Activated CD8-positive, alpha-beta T cell treated with anti-CD3 and anti-CD28 coated beads for 36 hours (primary cell): ENCODE results near the gene ZNF527. TPM values are rescaled to one million over a fixed set of nuclear protein-coding genes. Genes with fewer than 3 reads are reported as not detected.
A peak's percentile ranks its signal among the peaks of the same experiment; 100 is the strongest.
"Not testable (repeated sequence)": the region's sequence is repeated elsewhere in the genome, so short reads cannot be mapped to it uniquely, and the experiment has no call there.

Source experiments
- ATAC-seq: fragments of 200-7000 bp; cut with Tn5 transposase; one replicate; pipeline ENCODE4 v1.10.0; 2021; ENCODE audit warnings: mild to moderate bottlenecking, moderate library complexity
- CTCF ChIA-PET: fragments of 350-600 bp; sonication (Branson Sonifier 250); formaldehyde crosslinking; loops from one replicate; lab custom pipeline; 2021; ENCODE audit warnings: antibody characterized with exemption; lab: Charles Lee
- POLR2A ChIA-PET: fragments of 350-600 bp; sonication (Branson Sonifier 250); formaldehyde crosslinking; loops from one replicate; lab custom pipeline; 2021; ENCODE audit warnings: antibody characterized with exemption; lab: Charles Lee
- DNase-seq: peaks from one replicate; pipeline ENCODE4 v3.0.0-alpha.2; 2020
- H3K27ac Mint-ChIP-seq: one replicate; pipeline ENCODE4 v1.8.0; 2021; ENCODE audit warnings: mild to moderate bottlenecking, mixed read lengths
- H3K27me3 Mint-ChIP-seq: one replicate; pipeline ENCODE4 v1.8.0; 2021; ENCODE audit warnings: mixed read lengths
- H3K36me3 Mint-ChIP-seq: one replicate; pipeline ENCODE4 v1.8.0; 2021; ENCODE audit warnings: low read depth, mixed read lengths
- H3K4me1 Mint-ChIP-seq: one replicate; pipeline ENCODE4 v1.8.0; 2021; ENCODE audit warnings: low read depth, mixed read lengths
- H3K4me3 Mint-ChIP-seq: one replicate; pipeline ENCODE4 v1.8.0; 2021; ENCODE audit warnings: mild to moderate bottlenecking, moderate library complexity, mixed read lengths
- H3K9me3 Mint-ChIP-seq: one replicate; pipeline ENCODE4 v1.8.0; 2021; ENCODE audit warnings: mixed read lengths
- intact Hi-C: fragments of 100-400 bp; cut with micrococcal nuclease; formaldehyde crosslinking; loops from one replicate; pipeline ENCODE4 v1.10.0; 2022
- total RNA-seq, 2 experiments: library from RNA; stranded (reverse); gene quantifications; one replicate each; pipeline ENCODE4 v1.2.3, GENCODE V29; 2021
- TF ChIP-seq, protein P1 (sequence below): fragments of 200-600 bp; IDR thresholded peaks from one replicate; pipeline ENCODE4 v1.8.0; 2022; ENCODE audit warnings: antibody characterized with exemption, mild to moderate bottlenecking

ZNF527 gene
- total RNA-seq, 2 experiments from 2014 or later: 5.2 to 5.5 TPM

DNA sequence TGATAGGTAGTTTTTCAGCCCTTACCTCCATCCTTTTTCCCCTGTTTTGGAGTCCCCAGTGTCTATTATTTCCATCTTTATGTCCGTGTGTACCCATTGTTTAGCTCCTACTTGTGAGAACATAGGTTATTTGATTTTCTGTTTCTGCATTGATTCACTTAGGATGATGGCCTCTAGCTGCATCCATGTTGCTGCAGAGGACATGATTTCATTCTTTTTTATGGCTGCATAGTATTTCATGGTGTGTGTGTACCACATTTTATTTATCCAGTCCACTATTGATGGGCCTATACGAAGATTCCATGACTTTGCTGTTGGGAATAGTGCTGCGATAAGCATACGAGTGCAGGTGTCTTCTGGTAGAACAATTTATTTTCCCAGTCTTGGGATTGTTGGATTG lies 15.0 kb upstream of the ZNF527 start:
- intact Hi-C loops: no loop called here
- ChIA-PET CTCF (no interaction called here), POLR2A (no interaction called here)
- H3K27ac Mint-ChIP-seq: no peak overlapping the region
- H3K36me3 Mint-ChIP-seq: peaks cover 81% of the 10 kb centered on the region
- TF ChIP-seq, protein P1, sequence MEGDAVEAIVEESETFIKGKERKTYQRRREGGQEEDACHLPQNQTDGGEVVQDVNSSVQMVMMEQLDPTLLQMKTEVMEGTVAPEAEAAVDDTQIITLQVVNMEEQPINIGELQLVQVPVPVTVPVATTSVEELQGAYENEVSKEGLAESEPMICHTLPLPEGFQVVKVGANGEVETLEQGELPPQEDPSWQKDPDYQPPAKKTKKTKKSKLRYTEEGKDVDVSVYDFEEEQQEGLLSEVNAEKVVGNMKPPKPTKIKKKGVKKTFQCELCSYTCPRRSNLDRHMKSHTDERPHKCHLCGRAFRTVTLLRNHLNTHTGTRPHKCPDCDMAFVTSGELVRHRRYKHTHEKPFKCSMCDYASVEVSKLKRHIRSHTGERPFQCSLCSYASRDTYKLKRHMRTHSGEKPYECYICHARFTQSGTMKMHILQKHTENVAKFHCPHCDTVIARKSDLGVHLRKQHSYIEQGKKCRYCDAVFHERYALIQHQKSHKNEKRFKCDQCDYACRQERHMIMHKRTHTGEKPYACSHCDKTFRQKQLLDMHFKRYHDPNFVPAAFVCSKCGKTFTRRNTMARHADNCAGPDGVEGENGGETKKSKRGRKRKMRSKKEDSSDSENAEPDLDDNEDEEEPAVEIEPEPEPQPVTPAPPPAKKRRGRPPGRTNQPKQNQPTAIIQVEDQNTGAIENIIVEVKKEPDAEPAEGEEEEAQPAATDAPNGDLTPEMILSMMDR: no peak
- H3K9me3 Mint-ChIP-seq: peaks cover 19% of the 10 kb centered on the region
- H3K4me3 Mint-ChIP-seq: no peak overlapping the region
- DNase-seq (no peak), ATAC-seq (no peak)
- no peaks in the 10 kb centered on the region for H3K27me3 Mint-ChIP-seq
- H3K4me1 Mint-ChIP-seq: peaks cover 2% of the 10 kb centered on the region

GRCh38 chr19:37361994-37362393 lies 8.9 kb upstream of the ZNF527 start:
- TF ChIP-seq, protein P1: no peak
- DNase-seq (no peak), ATAC-seq (no peak)
- H3K4me1 Mint-ChIP-seq: no peaks in the 10 kb centered on the region
- CTCF ChIA-PET: no interaction called here
- POLR2A ChIA-PET: interaction anchor here (1.4 kb wide), 1 partner anchor 9 kb away, joined by 5 read pairs; the partner anchor contains the start of gene ZNF527
- intact Hi-C loops: no loop called here
- H3K36me3 Mint-ChIP-seq: peaks cover 70% of the 10 kb centered on the region
- H3K27ac Mint-ChIP-seq: no peak overlapping the region
- no peak overlapping the region for H3K4me3 Mint-ChIP-seq
- no peaks in the 10 kb centered on the region for H3K27me3 Mint-ChIP-seq
- H3K9me3 Mint-ChIP-seq: peaks cover 41% of the 10 kb centered on the region

- H3K4me1 Mint-ChIP-seq: no peaks in the 10 kb centered on the region
- no peak overlapping the region for H3K4me3 Mint-ChIP-seq
- TF ChIP-seq, protein P1: no peak
- H3K27me3 Mint-ChIP-seq: no peaks in the 10 kb centered on the region
- ATAC-seq (no peak), DNase-seq (peak; percentile 15)
- H3K27ac Mint-ChIP-seq: no peak overlapping the region
- POLR2A ChIA-PET: no interaction called here
- peaks cover 37% of the 10 kb centered on the region for H3K9me3 Mint-ChIP-seq
- intact Hi-C loops: no loop called here
- peaks cover 62% of the 10 kb centered on the region for H3K36me3 Mint-ChIP-seq
- CTCF ChIA-PET: no interaction called here
Observed at GRCh38 chr19:37362733-37363132, 8.2 kb upstream of the ZNF527 start.

GRCh38 chr19:37370386-37370879 lies 466 bp upstream of the ZNF527 start:
- DNase-seq: peak; percentile 66
- POLR2A ChIA-PET: interaction anchor here (0.6 to 2.1 kb wide), 7 partner anchors 9 to 293 kb away, joined by 3 to 11 read pairs (median 3); partner anchors contain the start of genes ZNF569 and ZNF793
- not testable (repeated sequence) for H3K27me3 Mint-ChIP-seq

DNA sequence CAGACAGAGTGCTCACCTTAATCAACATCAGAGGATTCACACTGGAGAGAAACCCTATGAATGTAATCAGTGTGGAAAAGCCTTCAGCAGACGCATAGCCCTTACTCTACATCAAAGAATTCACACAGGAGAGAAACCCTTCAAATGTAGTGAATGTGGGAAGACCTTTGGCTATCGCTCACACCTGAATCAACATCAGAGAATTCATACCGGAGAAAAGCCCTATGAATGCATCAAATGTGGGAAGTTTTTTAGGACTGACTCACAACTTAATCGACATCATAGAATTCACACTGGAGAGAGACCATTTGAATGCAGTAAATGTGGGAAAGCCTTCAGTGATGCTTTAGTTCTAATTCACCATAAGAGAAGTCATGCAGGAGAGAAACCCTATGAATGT lies 18.3 kb downstream of the ZNF527 start:
- ChIA-PET CTCF (no interaction called here), POLR2A (no interaction called here)
- H3K4me3 Mint-ChIP-seq: no peak overlapping the region
- ATAC-seq: no peak
- intact Hi-C loops: no loop called here
- no peaks in the 10 kb centered on the region for H3K27me3 Mint-ChIP-seq
- H3K9me3 Mint-ChIP-seq: peaks cover 55% of the 10 kb centered on the region
- H3K36me3 Mint-ChIP-seq: peaks cover 69% of the 10 kb centered on the region
- H3K27ac Mint-ChIP-seq: no peak overlapping the region
- DNase-seq: no peak
- TF ChIP-seq, protein P1: no peak
- H3K4me1 Mint-ChIP-seq: no peaks in the 10 kb centered on the region

More at GRCh38 chr19:37370386-37370879, 466 bp upstream of the ZNF527 start:
- Mint-ChIP-seq H3K4me3 (peak overlapping the region; percentile 98), H3K36me3 (peaks cover 11% of the 10 kb centered on the region), H3K9me3 (peaks cover 14% of the 10 kb centered on the region), H3K4me1 (peaks cover 15% of the 10 kb centered on the region), H3K27ac (peak overlapping the region; percentile 96)
- intact Hi-C loops: not testable (repeated sequence)
- ATAC-seq: peak; percentile 50
- CTCF ChIA-PET: interaction anchor here (1.0 kb wide), 1 partner anchor 97 kb away, joined by 3 read pairs; the partner anchor contains the start of gene ZNF569

DNA sequence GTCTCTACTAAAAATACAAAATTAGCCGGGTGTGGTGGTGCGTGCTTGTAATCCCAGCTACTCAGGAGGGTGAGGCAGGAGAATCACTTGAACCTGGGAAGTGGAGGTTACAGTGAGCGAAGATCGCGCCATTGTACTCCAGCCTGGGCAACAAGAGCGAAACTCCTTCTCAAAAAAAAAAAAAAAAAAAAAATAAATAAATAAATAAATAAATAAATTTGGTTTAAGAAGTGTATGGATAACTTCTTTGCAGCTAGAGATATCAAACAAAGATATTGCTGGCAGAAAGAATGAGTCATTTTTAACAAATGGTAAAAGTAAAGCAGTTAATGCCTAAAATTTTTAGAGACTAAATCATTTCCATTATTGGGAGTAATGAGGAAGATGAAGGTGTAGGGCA lies 20.5 kb downstream of the ZNF527 start:
- H3K4me3 Mint-ChIP-seq, CTCF ChIA-PET, H3K27ac Mint-ChIP-seq, DNase-seq, H3K4me1 Mint-ChIP-seq, POLR2A ChIA-PET, H3K27me3 Mint-ChIP-seq, intact Hi-C loops, ATAC-seq: not testable (repeated sequence)
- Mint-ChIP-seq H3K9me3 (peaks cover 55% of the 10 kb centered on the region), H3K36me3 (peaks cover 56% of the 10 kb centered on the region)
